A549 (cell line): ENCODE results near the gene TMEM221. TPM values are rescaled to one million over a fixed set of nuclear protein-coding genes. Genes with fewer than 3 reads are reported as not detected.

Source experiments
- ATAC-seq, 2 experiments: fragments of 200-7000 bp in 1 of 2; fragments of >200 bp in 1 of 2; cut with Nextera tagmentation in 1 of 2; cut with Tn5 transposase in 1 of 2; 3 replicates each; pipeline versions ENCODE4 v1.8.0 to v1.9.1; 2018 to 2020; ENCODE audit warnings: mild to moderate bottlenecking in 1 of 2, moderate library complexity in 1 of 2
- CTCF ChIA-PET: fragments of 300-600 bp; sonication (Branson Sonifier 250); formaldehyde crosslinking; extraction: SDS; loops from one replicate; lab custom pipeline; 2021; ENCODE audit warnings: antibody characterized with exemption, inconsistent platforms; lab: Yijun Ruan, JAX
- POLR2A ChIA-PET: fragments of 350-600 bp; formaldehyde crosslinking; extraction: SDS; loops from one replicate; lab custom pipeline; 2021; ENCODE audit warnings: antibody characterized with exemption, inconsistent platforms; lab: Yijun Ruan, JAX
- DNase-seq, 2 experiments: peaks; one replicate each; pipeline versions ENCODE4 v3.0.0 to v3.0.0-alpha.2; 2011 to 2016; ENCODE audit warnings: low read depth in 1 of 2, low spot score in 1 of 2
- FAIRE-seq: peaks from 2 replicates; lab custom pipeline; 2011; peaks lifted over from hg19 to GRCh38; lab: Jason Lieb, UNC
- H3K27ac ChIP-seq, 2 experiments: fragments of >200 bp; sonication (Bioruptor Twin); formaldehyde crosslinking; 3 replicates each; pipeline ENCODE4 v1.5.1; 2016 to 2017
- H3K4me1 ChIP-seq: fragments of >200 bp; sonication (Bioruptor Twin); formaldehyde crosslinking; 3 replicates; pipeline ENCODE4 v1.6.1; 2016
- H3K4me2 ChIP-seq: fragments of >200 bp; sonication (Bioruptor Twin); formaldehyde crosslinking; 3 replicates; pipeline ENCODE4 v1.6.1; 2016
- H3K4me3 ChIP-seq: fragments of >200 bp; sonication (Bioruptor Twin); formaldehyde crosslinking; 3 replicates; pipeline ENCODE4 v1.5.1; 2016
- H3K9me3 ChIP-seq: fragments of >200 bp; sonication (Bioruptor Twin); formaldehyde crosslinking; 3 replicates; pipeline ENCODE4 v1.6.1; 2016
- ATOH8 ChIP-seq: fragments of 250-450 bp; sonication (Bioruptor Pico); IDR thresholded peaks from 2 replicates; pipeline ENCODE4 v1.5.0; 2020; ENCODE audit warnings: low read depth, mild to moderate bottlenecking, moderate library complexity
- BCL3 ChIP-seq: fragments of >200 bp; sonication (Bioruptor Twin); formaldehyde crosslinking; IDR thresholded peaks from 3 replicates; pipeline ENCODE4 v1.6.1; 2016
- EHF ChIP-seq: fragments of 250-450 bp; sonication (Bioruptor Pico); IDR thresholded peaks from 2 replicates; pipeline ENCODE4 v1.5.0; 2020; ENCODE audit warnings: mild to moderate bottlenecking
- ELK1 ChIP-seq: fragments of 150-350 bp; IDR thresholded peaks from 2 replicates; pipeline ENCODE4 v1.6.1; 2014; ENCODE audit warnings: low read depth, mild to moderate bottlenecking, low read length
- FOXS1 ChIP-seq: fragments of 250-450 bp; sonication (Bioruptor Pico); IDR thresholded peaks from 2 replicates; pipeline ENCODE4 v1.5.0; 2020; ENCODE audit warnings: mild to moderate bottlenecking, moderate library complexity
- GATA3 ChIP-seq: IDR thresholded peaks from 2 replicates; pipeline ENCODE4 v1.6.1; 2012; ENCODE audit warnings: borderline replicate concordance
- HMGXB4 ChIP-seq: fragments of 250-450 bp; sonication (Bioruptor Pico); IDR thresholded peaks from 2 replicates; pipeline ENCODE4 v1.5.0; 2021; ENCODE audit warnings: mild to moderate bottlenecking, moderate library complexity, borderline replicate concordance
- JUN ChIP-seq, 2 experiments: fragments of >200 bp; sonication (Bioruptor Twin); formaldehyde crosslinking; IDR thresholded peaks; 2 replicates in 1 of 2; 3 replicates in 1 of 2; pipeline ENCODE4 v1.6.1; 2016 to 2017
- JUNB ChIP-seq: fragments of >200 bp; sonication (Bioruptor Twin); formaldehyde crosslinking; IDR thresholded peaks from 2 replicates; pipeline ENCODE4 v1.6.1; 2016
- MAX ChIP-seq: IDR thresholded peaks from 2 replicates; pipeline ENCODE4 v1.6.1; 2012
- MYC ChIP-seq: IDR thresholded peaks from 2 replicates; pipeline ENCODE4 v1.6.1; 2012; ENCODE audit warnings: mild to moderate bottlenecking, inconsistent platforms, low read length, improper control_type of control experiment, borderline replicate concordance
- NFE2L2 ChIP-seq: fragments of 150-350 bp; conservative IDR thresholded peaks from 2 replicates; pipeline ENCODE4 v1.6.1; 2014; ENCODE audit warnings: low read length
- PHF8 ChIP-seq: fragments of 200-600 bp; sonication (generic); IDR thresholded peaks from 2 replicates; pipeline ENCODE4 v1.6.1; 2016; ENCODE audit warnings: low read depth, mild to moderate bottlenecking, antibody characterized with exemption, moderate library complexity, borderline replicate concordance
- RCOR1 ChIP-seq: fragments of 150-350 bp; IDR thresholded peaks from 2 replicates; pipeline ENCODE4 v1.6.1; 2014; ENCODE audit warnings: antibody characterized with exemption, low read length, low read depth
- RNF2 ChIP-seq: fragments of 200-600 bp; sonication (generic); IDR thresholded peaks from 2 replicates; pipeline ENCODE4 v1.6.1; 2016; ENCODE audit warnings: low read depth, mild to moderate bottlenecking, antibody characterized with exemption, moderate library complexity, borderline replicate concordance
- ZSCAN20 ChIP-seq: fragments of 250-450 bp; sonication (Bioruptor Pico); IDR thresholded peaks from 2 replicates; pipeline ENCODE4 v1.8.0; 2022; ENCODE audit warnings: mild to moderate bottlenecking, moderate library complexity
- WGBS: methylation state at CpG from one replicate; pipeline ENCODE4 v1.1.6; 2017; ENCODE audit errors: missing lambda C conversion rate; 5-methylcytosine and 5-hydroxymethylcytosine counted together
- polyA plus RNA-seq, 4 experiments: library from polyadenylated mRNA; depleted of rRNA in 3 of 4; stranded (reverse); fragments of >200 nt; fragmentation: RNase III in 1 of 4; extraction: RNeasy Plus Mini Kit Qiagen cat#74134 plus additional on column Dnase treatment in 1 of 4; gene quantifications; 2 replicates in 3 of 4; 3 replicates in 1 of 4; pipeline ENCODE4 v1.2.3, GENCODE V29; 2011 to 2017

The TMEM221 gene
- polyA plus RNA-seq, 2 of the 4 experiments (the other 2 are of a cell fraction) = 0.78 to 0.90 TPM

GRCh38 chr19:17471410-17472125 is 23.1 kb upstream of the TMEM221 start (continued):
- TF ChIP-seq HMGXB4 (CRISPR knock-in tag) = no peak
- TF ChIP-seq BCL3 = no peak

GRCh38 chr19:17470068-17470841 is 21.8 kb upstream of the TMEM221 start, which contains the start of gene SLC27A1:
Gene SLC27A1, plus strand, starts transcription at chr19:17470524. Its CDS starts 17 bp downstream, at chr19:17470541.
- peak within 1 kb of the TSS; percentile 74 for H3K4me3 ChIP-seq
- 8% methylated on average over 11 of the region's 67 CpGs for WGBS
- H3K4me1 ChIP-seq = peaks cover 28% of the 10 kb centered on the region; the same call in 2 of the 3 replicates
- ATAC-seq (peak; percentile 91 to 94), FAIRE-seq (no peak), DNase-seq (peak; percentile 78 to 96)
- TF ChIP-seq ZSCAN20 (CRISPR knock-in tag) (no peak), JUN (IDR thresholded peaks at IDR 0.05) (0 out of 5 replicates have a peak, but pooled peaks of 1 of the 2 experiments have one; percentile 2)
- H3K9me3 ChIP-seq = no peaks in the 10 kb centered on the region
- POLR2A ChIA-PET = interaction anchor here (0.5 kb wide), 1 partner anchor 293 kb away, joined by 4 read pairs; no protein-coding TSS in a partner anchor
- peak within 1 kb of the TSS; percentile 83 for H3K4me2 ChIP-seq
- CTCF ChIA-PET = interaction anchor here (0.5 to 1.9 kb wide), 2 partner anchors 41 to 1050 kb away, joined by 4 to 11 read pairs; partner anchors contain the start of gene PGLS
- H3K27ac ChIP-seq = peak within 1 kb of the TSS; percentile 84 to 93

- H3K4me1 ChIP-seq = peaks cover 28% of the 10 kb centered on the region; the same call in 2 of the 3 replicates
- CTCF ChIA-PET = interaction anchor here (0.6 kb wide), 1 partner anchor 1407 kb away, joined by 3 read pairs; no protein-coding TSS in a partner anchor
- H3K9me3 ChIP-seq = no peaks in the 10 kb centered on the region
- H3K4me3 ChIP-seq = peak overlapping the region; percentile 74
- POLR2A ChIA-PET = no interaction called here
- peak overlapping the region; percentile 84 to 93 for H3K27ac ChIP-seq
- peak overlapping the region; percentile 83 for H3K4me2 ChIP-seq
- WGBS = 0% methylated on average over 2 of the region's 31 CpGs
- FAIRE-seq (no peak), ATAC-seq (peak; percentile 82 to 86), DNase-seq (peak; percentile 57 to 97)
- 0 out of 2 replicates have a peak, but pooled peaks have one; percentile 61 for TF ChIP-seq MYC
- no peak for TF ChIP-seq BCL3
- 0 out of 2 replicates have a peak, but pooled peaks have one; percentile 70 for TF ChIP-seq MAX
- TF ChIP-seq PHF8 = 0 out of 2 replicates have a peak, but pooled peaks have one; percentile 39
- TF ChIP-seq JUN (IDR thresholded peaks at IDR 0.05) = 0 out of 5 replicates have a peak, but pooled peaks of 1 of the 2 experiments have one; percentile 8
These were observed 21.1 kb upstream of the TMEM221 start for GRCh38 chr19:17469481-17470067.

GRCh38 chr19:17469092-17469480 is 20.6 kb upstream of the TMEM221 start:
- peak overlapping the region; percentile 84 to 93 for H3K27ac ChIP-seq
- DNase-seq (no peak), ATAC-seq (0 out of 6 replicates have a peak, but pooled peaks of 1 of the 2 experiments have one; percentile 0), FAIRE-seq (no peak)
- CTCF ChIA-PET = interaction anchor here (0.6 kb wide), 1 partner anchor 1407 kb away, joined by 3 read pairs; no protein-coding TSS in a partner anchor
- H3K4me3 ChIP-seq = peak overlapping the region; percentile 74
- peaks cover 28% of the 10 kb centered on the region; the same call in 2 of the 3 replicates for H3K4me1 ChIP-seq
- POLR2A ChIA-PET = interaction anchor here (0.5 kb wide), 1 partner anchor 126 kb away, joined by 3 read pairs; no protein-coding TSS in a partner anchor
- H3K9me3 ChIP-seq = no peaks in the 10 kb centered on the region
- peak overlapping the region; percentile 83 for H3K4me2 ChIP-seq
- WGBS = 29% methylated on average over 11 of the region's 19 CpGs
- TF ChIP-seq BCL3 (no peak), GATA3 (no peak), FOXS1 (no peak), JUNB (no peak), RCOR1 (no peak), ATOH8 (CRISPR knock-in tag) (no peak), RNF2 (no peak), EHF (CRISPR knock-in tag) (no peak), NFE2L2 (no peak), ELK1 (no peak)
